Suppressor macrophage treated with lipopolysaccharide for 1 hour (primary cell): ENCODE results near the gene OTOP2.

Experiments used
- DNase-seq, 3 donors: peaks; one replicate each; pipeline ENCODE4 v3.0.0-alpha.2; 2020 to 2022

Gene OTOP2

DNA sequence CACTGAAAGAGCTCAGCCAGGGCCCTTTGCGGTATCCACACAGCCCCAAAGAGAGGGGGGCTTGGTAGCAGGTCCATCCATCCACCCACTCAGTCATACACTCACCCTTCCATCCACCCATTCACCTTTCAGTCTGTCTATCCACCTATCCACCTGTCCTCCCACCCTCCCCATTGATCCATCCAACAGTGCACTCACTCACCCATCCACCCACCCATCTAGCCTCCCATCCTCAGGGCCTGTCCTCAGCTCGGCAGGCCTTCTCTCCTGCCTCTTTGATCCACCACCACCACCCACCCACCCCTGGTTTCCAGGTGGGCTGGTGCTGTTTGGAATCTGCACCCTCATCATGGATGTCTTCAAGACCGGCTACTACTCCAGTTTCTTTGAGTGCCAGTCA is 1.2 kb downstream of the OTOP2 start:
- DNase-seq: no peak

DNA sequence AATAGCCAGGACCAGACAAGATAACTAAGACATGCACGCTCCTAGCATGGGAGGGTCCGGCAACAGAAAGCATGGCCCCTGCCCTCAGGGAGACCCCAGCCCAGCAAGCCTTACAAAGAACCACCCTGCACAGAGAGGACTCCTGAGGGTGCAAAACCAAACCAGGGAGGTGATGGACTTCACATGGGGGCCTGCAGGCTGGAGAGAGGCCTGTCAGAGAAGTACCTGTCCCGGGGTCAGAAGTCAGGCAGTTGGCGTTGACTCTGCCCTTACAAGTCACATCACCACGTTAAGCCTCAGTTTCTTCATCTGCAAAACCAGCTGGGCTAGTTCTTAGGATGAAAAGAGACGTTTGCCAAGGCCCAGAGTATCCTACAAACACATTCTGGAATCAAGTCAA is 4.7 kb downstream of the OTOP2 start:
- no peak for DNase-seq

DNA sequence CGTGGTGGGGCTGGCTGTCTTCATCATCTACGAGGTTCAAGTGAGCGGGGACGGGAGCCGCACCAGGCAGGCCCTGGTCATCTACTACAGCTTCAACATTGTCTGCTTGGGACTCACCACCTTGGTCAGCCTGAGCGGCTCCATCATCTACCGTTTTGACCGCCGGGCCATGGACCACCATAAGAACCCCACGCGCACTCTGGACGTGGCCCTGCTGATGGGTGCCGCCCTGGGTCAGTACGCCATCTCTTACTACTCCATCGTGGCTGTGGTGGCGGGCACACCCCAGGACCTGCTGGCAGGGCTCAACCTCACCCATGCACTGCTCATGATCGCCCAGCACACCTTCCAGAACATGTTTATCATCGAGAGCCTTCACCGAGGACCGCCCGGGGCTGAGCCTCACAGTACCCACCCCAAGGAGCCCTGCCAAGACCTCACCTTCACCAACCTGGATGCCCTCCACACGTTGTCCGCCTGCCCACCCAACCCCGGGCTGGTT is 6.5 kb downstream of the OTOP2 start:
- no peak for DNase-seq

DNA sequence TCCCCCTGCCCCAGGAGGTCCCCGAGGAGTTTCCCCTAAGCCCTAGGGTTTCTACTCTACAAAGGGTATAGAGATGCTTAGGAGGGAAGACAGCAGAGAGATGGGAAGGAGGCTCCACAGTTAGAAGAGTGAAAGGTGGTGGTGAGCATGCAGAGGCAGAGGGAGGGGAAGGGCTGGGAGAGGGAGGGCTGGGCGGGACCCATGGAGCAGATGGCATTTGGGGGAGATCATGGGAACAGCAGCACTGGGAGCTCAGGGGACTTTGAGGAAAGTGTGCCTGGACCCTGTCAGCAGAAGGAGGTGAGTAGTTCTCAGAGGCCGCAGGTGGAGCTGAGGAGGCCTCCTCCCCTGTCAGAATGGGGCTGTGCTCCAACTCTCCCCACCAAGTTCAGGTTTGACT is 11.0 kb downstream of the OTOP2 start:
- DNase-seq: no peak

DNA sequence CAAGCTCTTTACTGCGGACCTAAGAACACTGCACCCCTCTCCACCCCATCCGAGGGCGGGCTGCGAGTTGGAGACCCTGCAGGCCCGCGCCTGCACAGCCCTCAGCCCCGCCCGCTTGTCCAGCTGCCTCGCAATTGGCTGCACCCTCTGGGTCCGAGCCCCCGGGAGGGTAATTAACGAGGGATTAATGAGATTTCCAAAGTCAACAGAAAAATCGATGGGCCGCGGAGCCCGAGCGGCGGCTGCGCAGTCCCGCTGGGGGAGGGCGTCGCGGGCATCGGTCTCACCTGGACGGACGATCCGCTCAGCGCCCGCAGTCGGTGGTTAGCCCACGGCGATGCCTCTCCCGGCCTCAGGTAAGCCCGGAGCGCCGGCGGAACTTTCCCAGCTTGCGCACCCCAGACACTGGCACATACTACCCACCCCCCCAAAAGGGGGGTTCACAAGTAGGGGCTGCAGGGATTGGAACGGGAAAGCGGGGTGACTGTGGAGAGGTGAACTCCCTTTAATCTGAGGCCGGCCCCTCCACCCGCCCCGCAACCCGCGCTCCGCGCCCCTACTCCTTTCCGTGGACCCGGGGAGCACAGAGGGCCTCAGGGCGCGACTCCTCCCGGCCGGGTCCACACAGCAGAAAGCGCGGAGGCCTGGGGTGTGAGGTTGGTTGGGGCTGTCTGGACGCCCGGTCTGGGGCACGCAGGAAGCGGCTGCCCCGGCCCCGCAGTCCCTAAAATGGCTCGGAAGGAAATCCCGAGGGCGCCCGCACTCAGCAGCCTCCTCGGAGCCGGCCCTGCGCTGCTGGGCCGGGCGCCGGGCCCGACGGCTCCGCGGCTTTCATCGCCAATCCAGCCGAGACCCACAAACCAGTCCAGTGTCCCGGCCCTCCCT is 11.8 kb downstream of the OTOP2 start, which contains the start of gene OTOP3:
Gene OTOP3 (plus strand): TSS at position 314 of the 885 bp plus-strand sequence. CDS start 24 bp downstream, at position 338.
- no peak for DNase-seq

DNA sequence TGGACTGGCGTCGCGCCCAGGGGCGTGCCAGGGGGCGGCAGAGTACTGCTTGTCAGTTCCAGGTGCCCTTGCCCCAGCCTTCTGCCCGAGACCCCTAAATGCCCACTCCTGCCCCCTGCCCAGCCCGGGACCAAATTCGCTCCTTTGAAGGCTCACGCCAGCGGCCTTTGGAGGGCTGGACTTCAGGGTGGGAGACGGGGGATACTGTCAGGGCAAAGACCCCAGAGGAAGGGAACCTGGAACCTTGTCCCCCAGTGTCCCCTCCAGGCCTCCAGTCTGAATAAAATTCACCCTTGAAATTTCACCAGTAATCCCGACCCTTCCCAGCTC is 12.4 kb downstream of the OTOP2 start:
- no peak for DNase-seq

DNA sequence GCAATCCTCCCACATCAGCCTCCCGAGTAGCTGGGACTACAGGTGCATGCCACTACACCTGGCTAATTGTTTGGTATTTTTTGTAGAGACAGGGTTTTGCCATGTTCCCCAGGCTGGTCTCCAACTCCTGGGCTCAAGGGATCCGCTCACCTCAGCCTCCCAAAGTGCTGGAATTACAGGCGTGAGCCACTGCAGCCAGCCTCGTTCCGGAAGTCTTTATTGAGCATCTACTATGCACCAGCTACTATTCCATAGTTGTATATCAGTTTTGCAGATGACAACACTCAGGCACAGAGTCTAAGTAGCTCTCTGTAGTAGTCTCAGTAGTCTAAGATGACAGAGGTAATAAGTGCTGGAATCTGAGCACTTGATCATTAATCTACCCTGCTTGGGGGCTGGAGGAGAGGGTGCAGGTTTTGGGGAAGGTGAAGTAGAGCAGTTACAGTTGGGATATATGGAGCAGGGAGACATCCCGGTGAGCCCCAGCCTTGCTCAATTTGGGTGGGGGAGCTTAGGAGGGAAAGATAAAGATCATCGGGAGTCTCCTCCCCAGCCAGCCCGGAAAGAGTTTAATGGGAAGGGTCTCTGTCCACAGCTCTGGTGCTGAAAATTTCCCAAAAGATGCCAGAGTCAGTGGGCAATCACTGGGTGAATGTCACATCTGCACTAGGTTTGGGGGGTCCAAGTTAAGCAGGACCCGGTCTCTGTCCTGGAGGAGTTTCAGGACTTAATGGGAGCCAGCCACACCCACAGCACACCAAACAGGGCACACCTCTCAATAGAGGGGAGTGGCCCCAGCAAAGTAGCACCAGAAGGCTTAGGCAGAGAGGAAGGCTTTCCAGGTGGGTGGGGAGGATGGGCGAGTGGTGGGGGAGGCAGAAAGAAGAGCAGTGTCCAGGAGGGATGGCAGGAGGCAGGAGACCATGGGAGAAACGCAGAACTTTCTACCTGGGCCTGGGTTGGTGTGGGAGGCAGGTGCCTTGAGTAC is 13.3 kb downstream of the OTOP2 start:
- no peak for DNase-seq

DNA sequence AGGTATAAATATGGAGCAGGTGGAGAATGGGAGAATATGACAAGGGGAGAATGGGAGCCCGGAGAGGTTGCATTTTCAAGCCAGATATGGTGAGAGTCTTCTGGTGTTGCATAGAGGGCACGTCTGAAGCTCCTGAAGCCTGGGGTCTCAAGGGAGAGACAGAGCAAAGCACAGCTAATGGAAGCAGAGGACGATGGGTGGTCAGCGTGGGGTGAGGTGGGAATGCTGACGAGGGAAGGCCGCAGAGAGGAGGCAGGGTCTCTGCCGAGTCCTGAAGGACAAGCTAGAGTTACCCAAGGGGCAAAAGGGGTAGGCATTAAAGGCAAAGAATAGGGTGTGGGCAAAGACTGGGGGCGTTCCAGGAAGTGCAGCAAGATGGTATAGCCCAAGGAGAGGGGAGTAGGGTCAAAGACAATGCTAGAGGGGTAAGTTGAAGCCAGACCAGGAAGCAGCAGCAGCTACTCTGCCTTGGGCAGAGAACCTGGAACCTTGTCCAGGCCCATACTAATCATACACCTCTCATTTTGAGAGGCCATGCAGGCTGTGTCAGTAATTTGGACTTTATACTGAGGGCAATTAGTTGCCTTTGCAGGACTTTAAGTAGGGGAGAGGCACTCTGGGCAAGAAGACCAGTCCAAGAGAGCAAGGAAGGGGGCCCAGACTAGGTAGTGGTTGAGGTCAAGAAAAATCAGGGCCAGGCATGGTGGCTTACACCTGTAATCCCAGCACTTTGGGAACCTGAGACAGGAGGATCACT is 14.3 kb downstream of the OTOP2 start:
- DNase-seq: no peak

DNA sequence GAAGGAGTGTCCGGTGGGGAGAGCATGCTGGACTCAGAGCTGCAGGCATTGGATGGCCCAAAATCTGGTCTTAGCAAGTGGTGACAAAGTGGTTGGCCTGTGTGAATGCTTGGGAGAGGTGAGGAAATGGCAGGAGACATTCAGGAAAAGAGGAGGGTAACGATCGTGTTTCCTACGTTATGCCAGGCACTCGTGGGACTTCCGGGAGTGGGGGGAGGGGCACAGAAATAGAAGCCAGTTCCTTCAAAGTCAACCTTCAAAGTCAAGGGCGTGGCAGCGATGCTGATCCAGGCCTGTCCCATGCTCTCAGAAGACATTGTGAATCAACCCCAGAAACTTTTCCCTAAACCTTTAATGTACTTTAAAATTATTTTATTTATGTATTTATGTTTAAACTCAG is 15.5 kb downstream of the OTOP2 start:
- no peak for DNase-seq

DNA sequence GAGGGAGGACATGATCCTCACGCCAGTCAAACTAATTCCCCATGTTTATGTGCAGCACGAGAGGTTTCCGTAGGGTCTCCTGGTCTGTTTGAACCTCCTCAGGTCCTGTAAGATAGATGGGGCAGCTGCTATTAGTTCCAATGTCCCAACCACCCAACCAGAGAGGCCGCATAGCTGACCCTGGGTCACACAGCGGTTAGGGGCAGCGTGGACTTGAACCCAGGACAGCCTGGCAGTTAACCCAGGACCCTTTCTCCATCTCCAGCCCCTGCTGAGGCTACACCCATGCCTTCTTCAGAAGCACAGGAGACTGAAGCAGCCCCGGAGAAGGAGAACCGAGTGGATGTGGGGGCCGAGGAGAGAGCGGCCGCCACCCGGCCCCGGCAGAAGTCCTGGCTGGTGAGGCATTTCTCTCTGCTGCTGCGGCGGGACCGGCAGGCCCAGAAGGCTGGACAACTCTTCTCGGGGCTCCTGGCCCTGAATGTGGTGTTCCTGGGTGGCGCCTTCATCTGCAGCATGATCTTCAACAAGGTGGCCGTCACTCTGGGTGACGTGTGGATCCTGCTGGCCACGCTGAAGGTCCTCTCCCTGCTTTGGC is 17.2 kb downstream of the OTOP2 start:
- DNase-seq: no peak

DNA sequence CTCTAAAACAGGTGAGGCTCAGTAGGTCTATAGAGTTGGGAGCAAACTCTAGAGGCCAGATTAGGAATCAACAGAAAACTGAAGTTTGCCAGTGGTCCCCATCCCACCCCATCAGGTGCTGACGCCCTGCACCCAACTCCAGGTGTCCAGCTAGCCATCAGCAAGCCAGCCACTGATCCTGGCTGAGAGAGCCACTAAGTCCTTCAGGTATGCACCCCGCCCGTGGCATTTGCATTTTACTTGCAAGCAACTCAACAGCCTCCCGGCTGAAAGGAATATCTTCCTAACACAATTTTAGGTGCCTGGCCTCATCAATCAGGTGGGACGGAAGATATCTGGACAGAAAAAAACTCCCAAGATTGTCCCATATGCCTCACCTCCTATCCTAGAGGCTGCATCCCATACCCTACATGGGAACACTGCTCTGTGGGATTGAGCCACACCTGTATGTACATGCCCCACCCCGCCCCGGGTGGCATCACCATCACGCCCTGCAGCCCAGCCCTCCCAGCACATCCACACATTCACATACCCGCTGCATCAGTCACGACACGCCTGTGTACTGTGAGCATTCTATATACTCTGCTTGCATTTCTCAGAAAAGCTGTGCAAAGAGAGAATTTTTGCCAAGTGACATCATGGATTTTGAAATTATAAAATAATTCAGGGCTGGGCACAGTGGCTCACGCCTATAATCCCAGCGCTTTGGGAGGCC is 19.9 kb downstream of the OTOP2 start:
- no peak for DNase-seq

DNA sequence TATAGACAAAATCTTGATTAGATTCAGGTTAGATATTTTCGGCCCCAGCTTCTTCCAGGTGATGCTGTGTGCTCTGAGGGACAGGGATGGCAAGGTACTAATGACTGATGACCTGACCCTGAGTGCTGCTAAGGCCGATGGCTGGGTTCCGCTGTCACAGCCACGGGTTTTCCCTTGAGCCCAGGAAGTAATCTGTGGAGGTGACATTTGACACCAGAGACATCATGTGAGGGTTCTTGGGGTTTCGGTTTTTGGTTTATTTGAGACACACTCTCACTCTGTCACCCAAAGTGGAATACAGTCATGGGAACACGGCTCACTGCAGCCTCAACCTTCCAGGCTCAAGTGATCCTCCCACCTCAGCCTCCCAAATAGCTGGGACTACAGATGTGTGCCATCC is 21.5 kb downstream of the OTOP2 start:
- DNase-seq: peak in 2 of 3 donors; percentile 30 to 37

DNA sequence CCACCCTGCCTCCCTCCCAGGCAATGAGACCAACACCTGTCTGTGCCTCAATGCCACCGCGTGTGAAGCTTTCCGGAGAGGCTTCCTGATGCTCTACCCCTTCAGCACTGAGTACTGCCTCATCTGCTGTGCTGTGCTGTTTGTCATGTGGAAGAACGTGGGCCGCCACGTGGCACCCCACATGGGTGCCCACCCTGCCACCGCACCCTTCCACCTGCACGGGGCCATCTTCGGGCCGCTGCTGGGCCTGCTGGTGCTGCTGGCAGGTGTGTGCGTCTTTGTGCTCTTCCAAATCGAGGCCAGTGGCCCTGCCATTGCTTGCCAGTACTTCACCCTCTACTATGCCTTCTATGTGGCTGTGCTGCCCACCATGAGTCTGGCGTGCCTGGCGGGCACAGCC is 22.6 kb downstream of the OTOP2 start:
- no peak for DNase-seq

DNA sequence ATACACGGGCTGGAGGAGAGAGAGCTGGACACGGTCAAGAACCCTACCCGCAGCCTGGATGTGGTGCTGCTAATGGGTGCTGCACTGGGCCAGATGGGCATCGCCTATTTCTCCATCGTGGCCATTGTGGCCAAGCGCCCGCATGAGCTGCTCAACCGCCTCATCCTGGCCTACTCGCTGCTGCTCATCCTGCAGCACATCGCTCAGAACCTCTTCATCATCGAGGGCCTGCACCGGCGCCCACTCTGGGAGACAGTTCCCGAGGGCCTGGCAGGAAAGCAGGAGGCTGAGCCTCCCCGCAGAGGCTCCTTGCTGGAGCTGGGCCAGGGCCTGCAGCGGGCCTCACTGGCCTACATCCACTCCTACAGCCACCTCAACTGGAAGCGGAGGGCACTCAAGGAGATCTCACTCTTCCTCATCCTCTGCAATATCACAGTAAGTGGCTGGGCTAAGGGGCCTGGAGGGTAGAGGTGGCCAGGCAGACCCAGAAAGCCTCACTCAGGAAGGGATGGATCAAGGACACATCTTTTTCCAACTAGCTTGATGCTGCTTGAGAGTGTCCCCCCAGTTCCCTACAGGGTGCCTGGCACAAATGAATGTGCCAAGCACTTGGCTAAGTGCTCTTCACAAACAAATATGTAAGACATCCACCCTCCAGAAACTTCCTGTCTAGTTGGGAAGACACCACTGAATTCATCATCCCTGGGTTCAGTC is 23.1 kb downstream of the OTOP2 start:
- no peak for DNase-seq

DNA sequence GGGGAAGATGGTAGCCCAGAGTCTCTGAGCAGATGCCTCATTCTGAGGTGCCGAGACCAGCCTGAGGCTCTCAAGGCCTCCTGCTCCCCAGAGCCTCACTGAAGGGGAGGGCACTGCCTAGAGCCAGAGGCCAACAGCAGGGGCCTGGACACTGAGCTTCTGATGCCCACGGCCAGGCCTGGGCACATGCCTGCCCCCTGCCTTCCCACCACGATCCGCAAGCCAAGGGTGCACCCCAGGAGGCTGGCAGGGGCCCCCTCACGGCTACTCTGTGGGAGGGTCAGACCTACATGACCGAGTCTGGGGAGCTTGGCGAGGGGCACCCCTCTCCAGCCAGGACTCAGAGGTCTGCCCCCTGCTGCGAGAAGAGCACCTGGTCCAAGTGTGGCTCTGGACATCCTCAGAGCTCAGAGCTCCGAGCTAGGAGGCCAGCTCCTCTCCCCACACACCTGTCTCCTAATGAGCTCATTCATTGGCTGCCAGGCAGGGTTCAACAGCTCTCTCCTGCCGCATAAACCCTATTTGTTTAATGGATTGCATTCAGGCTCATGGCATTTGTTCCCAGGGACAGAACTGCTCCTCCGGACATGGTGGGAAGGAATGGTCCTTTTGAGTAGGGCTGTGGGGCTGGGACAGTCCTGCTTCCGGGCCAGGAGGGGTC is 25.5 kb downstream of the OTOP2 start:
- no peak for DNase-seq

DNA sequence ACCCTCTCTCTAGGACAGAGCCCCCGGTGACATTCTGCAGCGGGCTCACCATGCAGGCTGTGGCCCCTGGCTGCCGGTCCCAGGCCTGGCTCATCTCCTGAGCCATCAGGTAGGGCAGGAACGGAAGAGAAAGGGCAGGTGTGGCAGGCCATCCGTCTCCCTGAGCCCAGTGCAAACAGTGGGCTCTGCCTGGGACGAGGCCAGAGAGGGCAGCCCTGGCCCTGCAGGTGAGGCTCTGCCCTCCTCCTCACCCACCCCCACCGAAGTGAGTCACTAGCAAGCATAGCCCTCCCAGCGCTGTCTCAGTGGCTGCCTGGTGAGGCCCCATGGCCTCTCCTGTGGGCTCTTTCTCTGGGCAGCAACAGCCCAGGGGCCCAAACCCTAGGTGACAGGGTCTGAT is 26.1 kb downstream of the OTOP2 start:
- DNase-seq: no peak

DNA sequence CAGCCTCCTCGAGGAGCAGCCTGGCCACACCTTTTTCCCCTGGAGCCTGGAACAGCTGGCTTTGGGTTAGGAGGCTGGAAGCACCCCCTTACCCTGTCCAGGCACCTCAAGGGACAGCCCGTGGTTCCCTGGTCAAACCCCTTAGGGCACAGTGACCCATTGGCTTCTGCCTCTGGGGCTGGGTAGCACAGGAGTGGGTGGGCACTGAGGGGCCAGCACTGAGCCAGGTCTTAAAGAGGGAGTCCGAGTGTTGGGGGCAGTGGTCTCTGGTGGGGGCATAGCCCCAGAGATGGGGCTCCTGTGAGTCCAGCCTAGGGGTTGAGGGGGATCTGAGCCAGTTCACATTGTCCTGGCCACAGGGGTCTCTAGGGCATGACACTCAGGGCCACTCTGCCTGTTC is 27.0 kb downstream of the OTOP2 start:
- no peak for DNase-seq

DNA sequence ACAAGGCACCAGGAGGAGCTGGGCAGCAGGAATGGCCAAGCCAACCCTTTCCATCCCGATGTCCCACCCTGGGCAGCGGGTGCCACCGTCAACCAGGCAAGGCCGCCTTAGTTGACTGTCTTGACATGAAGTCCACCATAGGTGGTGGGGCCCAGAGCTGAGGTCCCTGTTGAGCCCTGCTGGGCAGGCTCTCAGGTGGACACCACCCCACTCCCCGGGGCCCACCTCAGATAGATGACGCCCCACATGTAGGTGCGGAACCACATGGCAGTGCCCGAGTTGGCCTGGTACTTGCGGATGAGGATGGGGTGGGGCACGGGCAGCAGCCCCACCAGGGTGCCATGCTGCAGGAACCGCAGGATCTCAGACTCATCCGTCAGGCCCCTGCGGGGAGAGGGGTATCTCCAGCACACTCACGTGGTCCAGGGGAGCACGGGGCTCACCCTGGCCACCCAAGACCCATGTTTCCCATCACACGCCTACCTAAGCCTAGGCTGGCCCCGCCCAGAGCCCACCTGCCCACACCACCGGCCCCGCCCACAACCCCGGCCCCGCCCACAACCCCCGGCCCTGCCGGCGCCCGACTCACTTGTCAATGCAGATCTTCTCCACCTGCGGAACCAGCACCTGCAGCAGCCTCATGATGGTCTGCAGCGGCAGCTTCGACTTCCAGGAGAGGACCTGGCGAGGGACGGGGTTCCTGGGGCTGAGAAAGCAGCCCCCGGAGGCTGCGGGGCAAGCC is 27.8 kb downstream of the OTOP2 start:
- DNase-seq: no peak

DNA sequence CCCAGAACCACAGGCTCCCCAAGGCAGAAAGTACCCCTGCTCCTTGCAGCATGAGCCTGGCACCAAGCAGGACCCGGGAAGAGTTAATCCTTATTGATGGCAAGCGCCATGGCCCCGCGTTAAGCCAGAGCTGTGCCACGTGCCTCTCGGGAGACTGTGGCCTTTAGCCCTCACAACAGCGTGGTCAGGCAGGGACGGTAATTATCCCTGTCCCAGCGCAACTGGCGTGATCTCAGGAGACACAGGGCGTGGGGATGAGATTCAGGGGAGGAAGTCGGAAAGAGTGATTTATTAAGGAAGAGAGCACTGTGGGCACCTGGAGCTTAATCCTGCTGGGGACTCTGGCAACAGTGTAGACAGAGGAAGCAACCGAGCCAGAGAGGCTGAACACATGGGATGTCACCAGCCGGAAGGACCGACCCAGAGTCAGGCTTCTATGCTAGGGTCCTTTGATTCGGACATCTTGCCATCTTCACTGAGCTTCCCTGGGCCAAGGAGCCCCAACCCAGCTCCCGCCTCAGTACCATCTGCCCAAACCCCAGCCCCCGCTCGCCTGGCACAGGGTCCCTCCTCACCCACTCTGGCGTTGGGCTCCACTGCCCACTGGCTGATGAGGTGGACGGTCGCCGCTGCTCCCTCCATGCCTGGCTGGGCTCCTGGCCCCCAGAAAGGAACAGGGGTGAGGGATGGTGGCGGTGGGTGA is 28.5 kb downstream of the OTOP2 start:
- no peak for DNase-seq
